Fibroblast of lung (primary cell): ENCODE data around the gene ACAD8. TPM values are rescaled to one million over a fixed set of nuclear protein-coding genes. Genes with fewer than 3 reads are reported as not detected.

ENCODE experiments used
- DNase-seq, 2 donors: peaks; one replicate each; pipeline versions ENCODE4 v3.0.0 to v3.0.0-alpha.2; 2010; ENCODE audit warnings: low read depth in 2 of 2
- H2AFZ ChIP-seq: 2 replicates; pipeline ENCODE4 v1.5.1; 2012; ENCODE audit warnings: low read length, control low read depth, inconsistent platforms
- H3K27ac ChIP-seq: 2 replicates; pipeline ENCODE4 v1.5.1; 2011; ENCODE audit warnings: low read length, control low read depth; ENCODE audit not compliant: insufficient read depth
- H3K27me3 ChIP-seq: 2 replicates; pipeline ENCODE4 v1.5.1; 2011; ENCODE audit warnings: mild to moderate bottlenecking, low read length; ENCODE audit not compliant: control insufficient read depth, insufficient read depth
- H3K36me3 ChIP-seq: 2 replicates; pipeline ENCODE4 v1.5.1; 2011; ENCODE audit warnings: low read length; ENCODE audit not compliant: control insufficient read depth, insufficient read depth
- H3K4me1 ChIP-seq: 2 replicates; pipeline ENCODE4 v1.5.1; 2011; ENCODE audit warnings: low read length; ENCODE audit not compliant: control insufficient read depth, insufficient read depth; ENCODE audit errors: extremely low read depth
- H3K4me2 ChIP-seq: 2 replicates; pipeline ENCODE4 v1.5.1; 2011; ENCODE audit warnings: low read length, control low read depth; ENCODE audit not compliant: insufficient read depth; ENCODE audit errors: extremely low read depth
- H3K4me3 ChIP-seq, 4 experiments: fragments of 200-600 bp in 1 of 4; sonication (generic) in 1 of 4; replicated peaks in 1 of 4; 2 replicates each; pipeline ENCODE4 v1.5.1; 2011 to 2016; ENCODE audit warnings: low read length in 4 of 4, low read depth in 3 of 4, mild to moderate bottlenecking in 3 of 4, control low read depth in 2 of 4, inconsistent platforms in 1 of 4, mixed read lengths in 1 of 4; ENCODE audit not compliant: insufficient read depth in 1 of 4; ENCODE audit errors: control extremely low read depth in 1 of 4
- H3K79me2 ChIP-seq: 2 replicates; pipeline ENCODE4 v1.5.1; 2012; ENCODE audit warnings: mild to moderate bottlenecking, low read length, inconsistent platforms; ENCODE audit not compliant: control insufficient read depth, insufficient read depth
- H3K9ac ChIP-seq: 2 replicates; pipeline ENCODE4 v1.5.1; 2011; ENCODE audit warnings: mild to moderate bottlenecking, low read length, control low read depth; ENCODE audit not compliant: insufficient read depth
- H3K9me3 ChIP-seq: 2 replicates; pipeline ENCODE4 v1.5.1; 2012; ENCODE audit warnings: low read depth, low read length; ENCODE audit not compliant: control insufficient read depth, insufficient read depth
- H4K20me1 ChIP-seq: 2 replicates; pipeline ENCODE4 v1.5.1; 2011; ENCODE audit warnings: low read length; ENCODE audit not compliant: control insufficient read depth, insufficient read depth; ENCODE audit errors: extremely low read depth
- CTCF ChIP-seq, 2 donors: IDR thresholded peaks in 1 of 2; conservative IDR thresholded peaks in 1 of 2; 1 replicate in 1 of 2; 2 replicates in 1 of 2; pipeline ENCODE4 v1.5.1; 2011 to 2012; ENCODE audit warnings: low read length in 2 of 2, control low read depth in 1 of 2, inconsistent platforms in 1 of 2, low read depth in 1 of 2, mild to moderate bottlenecking in 1 of 2
- EZH2 ChIP-seq: IDR thresholded peaks from 2 replicates; pipeline ENCODE4 v1.5.1; 2012; ENCODE audit warnings: low read length, control low read depth, mild to moderate bottlenecking; ENCODE audit errors: missing control alignments
- polyA plus RNA-seq, 2 donors: library from polyadenylated mRNA; depleted of rRNA in 1 of 2; stranded (reverse) in 1 of 2; unstranded in 1 of 2; fragments of >200 nt; gene quantifications; 2 replicates each; pipeline ENCODE4 v1.2.1, GENCODE V29; 2011 to 2012; ENCODE audit warnings: missing spikeins in 1 of 2
- total RNA-seq: library from RNA; depleted of rRNA; stranded (reverse); fragments of >200 nt; gene quantifications from 2 replicates; pipeline ENCODE4 v1.2.1, GENCODE V29; 2014

Gene ACAD8
- total and polyA plus RNA-seq, 2 donors (not counting 1 experiment from before 2014, with no cell fraction given), result 16.8 to 19.6 TPM

- Histone ChIP-seq H3K27me3 (no peaks in the 10 kb centered on the region), H3K4me3 (no peak overlapping the region), H3K36me3 (peaks cover 3% of the 10 kb centered on the region), H3K4me2 (no peak overlapping the region), H3K79me2 (no peaks in the 10 kb centered on the region), H2AFZ (no peak overlapping the region), H3K9me3 (no peaks in the 10 kb centered on the region), H3K9ac (no peak overlapping the region), H4K20me1 (no peaks in the 10 kb centered on the region), H3K4me1 (no peaks in the 10 kb centered on the region), H3K27ac (no peak overlapping the region)
- TF ChIP-seq CTCF (conservative IDR thresholded peaks at IDR 0.05 in 1 of 2, IDR thresholded peaks at IDR 0.05 in 1 of 2; ENCODE audit: low read depth in 1 of 2, low read length in 2 of 2) (no peak), EZH2 (no peak)
- DNase-seq, result no peak
Observed at GRCh38 chr11:134266440-134266839, 13.1 kb downstream of the ACAD8 start.

GRCh38 chr11:134266841-134267251, 13.5 kb downstream of the ACAD8 start:
- no peak overlapping the region for H2AFZ ChIP-seq
- H4K20me1 ChIP-seq, result no peaks in the 10 kb centered on the region
- no peak overlapping the region for H3K9ac ChIP-seq
- H3K27me3 ChIP-seq, result peaks cover 1% of the 10 kb centered on the region
- no peak overlapping the region for H3K4me2 ChIP-seq
- peak; percentile 86 to 88 for DNase-seq
- H3K27ac ChIP-seq, result no peak overlapping the region
- no peak overlapping the region for H3K4me3 ChIP-seq
- no peaks in the 10 kb centered on the region for H3K9me3 ChIP-seq
- H3K79me2 ChIP-seq, result no peaks in the 10 kb centered on the region
- peaks cover 3% of the 10 kb centered on the region for H3K36me3 ChIP-seq
- no peak for TF ChIP-seq CTCF (conservative IDR thresholded peaks at IDR 0.05 in 1 of 2, IDR thresholded peaks at IDR 0.05 in 1 of 2; ENCODE audit: low read depth in 1 of 2, low read length in 2 of 2)
- no peak for TF ChIP-seq EZH2
- H3K4me1 ChIP-seq, result no peaks in the 10 kb centered on the region

GRCh38 chr11:134267461-134267860, 14.1 kb downstream of the ACAD8 start:
- TF ChIP-seq EZH2, result no peak
- no peak for TF ChIP-seq CTCF (conservative IDR thresholded peaks at IDR 0.05 in 1 of 2, IDR thresholded peaks at IDR 0.05 in 1 of 2; ENCODE audit: low read depth in 1 of 2, low read length in 2 of 2)
- no peak for DNase-seq
- Histone ChIP-seq H3K36me3 (peaks cover 3% of the 10 kb centered on the region), H3K4me2 (no peak overlapping the region), H4K20me1 (no peaks in the 10 kb centered on the region), H3K79me2 (no peaks in the 10 kb centered on the region), H3K4me1 (no peaks in the 10 kb centered on the region), H2AFZ (no peak overlapping the region), H3K9ac (no peak overlapping the region), H3K9me3 (no peaks in the 10 kb centered on the region), H3K4me3 (no peak overlapping the region), H3K27ac (no peak overlapping the region), H3K27me3 (peaks cover 3% of the 10 kb centered on the region)
